ENCODE data around the gene KCNJ4.
"Not testable (repeated sequence)": the region's sequence is repeated elsewhere in the genome, so short reads cannot be mapped to it uniquely, and the experiment has no call there.

The KCNJ4 gene

GRCh38 chr22:38394929-38395624, 59.9 kb downstream of the KCNJ4 start:
- H3K4me2 ChIP-seq (ENCODE audit: low read depth, low read length, poor library complexity, severe bottlenecking), result peak overlapping the region; percentile 94
- H3K9me2 ChIP-seq (replicated peaks; ENCODE audit: low read depth, low read length); H3K36me3 ChIP-seq (ENCODE audit: insufficient read depth, low read length); H3F3A ChIP-seq (ENCODE audit: low read depth); H3K27me3 ChIP-seq (ENCODE audit: insufficient read depth, low read length, poor library complexity, severe bottlenecking); H2AFZ ChIP-seq (ENCODE audit: low read length); H3K9me3 ChIP-seq (ENCODE audit: insufficient read depth, low read depth, low read length): not testable (repeated sequence)
- peaks cover 81% of the 10 kb centered on the region for H3K79me2 ChIP-seq (ENCODE audit: insufficient read depth, low read length)
- H4K20me1 ChIP-seq (ENCODE audit: insufficient read depth, low read length, poor library complexity, severe bottlenecking), result peaks cover 26% of the 10 kb centered on the region
- H3K4me3 ChIP-seq (ENCODE audit: low read length, poor library complexity, severe bottlenecking), result peak overlapping the region; percentile 87
- H3K4me1 ChIP-seq (ENCODE audit: insufficient read depth, low read length, poor library complexity, severe bottlenecking), result peaks cover 48% of the 10 kb centered on the region
- peak overlapping the region; percentile 87 for H3K9ac ChIP-seq (ENCODE audit: low read depth, low read length, poor library complexity, severe bottlenecking)

- not testable (repeated sequence) for H3K4me3 ChIP-seq (ENCODE audit: low read length, poor library complexity, severe bottlenecking); H3K9me3 ChIP-seq (ENCODE audit: insufficient read depth, low read depth, low read length); H3F3A ChIP-seq (ENCODE audit: low read depth); H3K36me3 ChIP-seq (ENCODE audit: insufficient read depth, low read length); H3K9me2 ChIP-seq (replicated peaks; ENCODE audit: low read depth, low read length); H2AFZ ChIP-seq (ENCODE audit: low read length); H3K9ac ChIP-seq (ENCODE audit: low read depth, low read length, poor library complexity, severe bottlenecking); H3K27me3 ChIP-seq (ENCODE audit: insufficient read depth, low read length, poor library complexity, severe bottlenecking); H3K4me2 ChIP-seq (ENCODE audit: low read depth, low read length, poor library complexity, severe bottlenecking)
- H4K20me1 ChIP-seq (ENCODE audit: insufficient read depth, low read length, poor library complexity, severe bottlenecking), result peaks cover 17% of the 10 kb centered on the region
- peaks cover 23% of the 10 kb centered on the region for H3K4me1 ChIP-seq (ENCODE audit: insufficient read depth, low read length, poor library complexity, severe bottlenecking)
- peaks cover 69% of the 10 kb centered on the region for H3K79me2 ChIP-seq (ENCODE audit: insufficient read depth, low read length)
Observed at GRCh38 chr22:38389428-38389818, 65.6 kb downstream of the KCNJ4 start.

- H3K9me3 ChIP-seq (ENCODE audit: insufficient read depth, low read depth, low read length); H2AFZ ChIP-seq (ENCODE audit: low read length); H3K27me3 ChIP-seq (ENCODE audit: insufficient read depth, low read length, poor library complexity, severe bottlenecking); H3F3A ChIP-seq (ENCODE audit: low read depth); H3K4me2 ChIP-seq (ENCODE audit: low read depth, low read length, poor library complexity, severe bottlenecking); H3K36me3 ChIP-seq (ENCODE audit: insufficient read depth, low read length); H3K4me3 ChIP-seq (ENCODE audit: low read length, poor library complexity, severe bottlenecking); H3K9ac ChIP-seq (ENCODE audit: low read depth, low read length, poor library complexity, severe bottlenecking); H3K9me2 ChIP-seq (replicated peaks; ENCODE audit: low read depth, low read length): not testable (repeated sequence)
- Histone ChIP-seq H3K4me1 (ENCODE audit: insufficient read depth, low read length, poor library complexity, severe bottlenecking) (peaks cover 21% of the 10 kb centered on the region), H3K79me2 (ENCODE audit: insufficient read depth, low read length) (peaks cover 65% of the 10 kb centered on the region), H4K20me1 (ENCODE audit: insufficient read depth, low read length, poor library complexity, severe bottlenecking) (peaks cover 19% of the 10 kb centered on the region)
Observed at GRCh38 chr22:38388506-38389427, 66.2 kb downstream of the KCNJ4 start.

GRCh38 chr22:38386918-38387317, 68.1 kb downstream of the KCNJ4 start:
- not testable (repeated sequence) for H3K9me3 ChIP-seq (ENCODE audit: insufficient read depth, low read depth, low read length); H2AFZ ChIP-seq (ENCODE audit: low read length); H3K36me3 ChIP-seq (ENCODE audit: insufficient read depth, low read length); H3K4me2 ChIP-seq (ENCODE audit: low read depth, low read length, poor library complexity, severe bottlenecking); H3K9ac ChIP-seq (ENCODE audit: low read depth, low read length, poor library complexity, severe bottlenecking); H3K4me3 ChIP-seq (ENCODE audit: low read length, poor library complexity, severe bottlenecking); H3F3A ChIP-seq (ENCODE audit: low read depth); H3K9me2 ChIP-seq (replicated peaks; ENCODE audit: low read depth, low read length); H3K27me3 ChIP-seq (ENCODE audit: insufficient read depth, low read length, poor library complexity, severe bottlenecking)
- peaks cover 65% of the 10 kb centered on the region for H3K79me2 ChIP-seq (ENCODE audit: insufficient read depth, low read length)
- peaks cover 27% of the 10 kb centered on the region for H4K20me1 ChIP-seq (ENCODE audit: insufficient read depth, low read length, poor library complexity, severe bottlenecking)
- peaks cover 20% of the 10 kb centered on the region for H3K4me1 ChIP-seq (ENCODE audit: insufficient read depth, low read length, poor library complexity, severe bottlenecking)

- no peaks in the 10 kb centered on the region for H3F3A ChIP-seq (ENCODE audit: low read depth)
- H2AFZ ChIP-seq (ENCODE audit: low read length), result no peak overlapping the region
- H3K79me2 ChIP-seq (ENCODE audit: insufficient read depth, low read length), result peaks cover 45% of the 10 kb centered on the region
- no peak overlapping the region for H3K4me3 ChIP-seq (ENCODE audit: low read length, poor library complexity, severe bottlenecking)
- peaks cover 10% of the 10 kb centered on the region for H3K4me1 ChIP-seq (ENCODE audit: insufficient read depth, low read length, poor library complexity, severe bottlenecking)
- no peak for TF ChIP-seq EZH2phosphoT487 (IDR thresholded peaks at IDR 0.05; ENCODE audit: borderline replicate concordance)
- no peak for TF ChIP-seq CTCF (conservative IDR thresholded peaks at IDR 0.05; ENCODE audit: low read length)
- H4K20me1 ChIP-seq (ENCODE audit: insufficient read depth, low read length, poor library complexity, severe bottlenecking), result peaks cover 20% of the 10 kb centered on the region
- H3K9me2 ChIP-seq (replicated peaks; ENCODE audit: low read depth, low read length), result no peaks in the 10 kb centered on the region
- H3K9me3 ChIP-seq (ENCODE audit: insufficient read depth, low read depth, low read length), result no peaks in the 10 kb centered on the region
- H3K36me3 ChIP-seq (ENCODE audit: insufficient read depth, low read length), result no peaks in the 10 kb centered on the region; the same call in 1 of the 2 replicates
- H3K4me2 ChIP-seq (ENCODE audit: low read depth, low read length, poor library complexity, severe bottlenecking), result peak overlapping the region; percentile 2
- no peak overlapping the region for H3K9ac ChIP-seq (ENCODE audit: low read depth, low read length, poor library complexity, severe bottlenecking)
- no peaks in the 10 kb centered on the region for H3K27me3 ChIP-seq (ENCODE audit: insufficient read depth, low read length, poor library complexity, severe bottlenecking)
Observed at GRCh38 chr22:38383417-38383816, 71.6 kb downstream of the KCNJ4 start.

GRCh38 chr22:38381371-38381770, 73.6 kb downstream of the KCNJ4 start:
- H3K4me1 ChIP-seq (ENCODE audit: insufficient read depth, low read length, poor library complexity, severe bottlenecking); H3K9me2 ChIP-seq (replicated peaks; ENCODE audit: low read depth, low read length); H3K9ac ChIP-seq (ENCODE audit: low read depth, low read length, poor library complexity, severe bottlenecking); H3F3A ChIP-seq (ENCODE audit: low read depth); H3K4me2 ChIP-seq (ENCODE audit: low read depth, low read length, poor library complexity, severe bottlenecking); H3K36me3 ChIP-seq (ENCODE audit: insufficient read depth, low read length); H2AFZ ChIP-seq (ENCODE audit: low read length); H3K27me3 ChIP-seq (ENCODE audit: insufficient read depth, low read length, poor library complexity, severe bottlenecking); H3K9me3 ChIP-seq (ENCODE audit: insufficient read depth, low read depth, low read length); H3K4me3 ChIP-seq (ENCODE audit: low read length, poor library complexity, severe bottlenecking): not testable (repeated sequence)
- Histone ChIP-seq H4K20me1 (ENCODE audit: insufficient read depth, low read length, poor library complexity, severe bottlenecking) (peaks cover 16% of the 10 kb centered on the region), H3K79me2 (ENCODE audit: insufficient read depth, low read length) (peaks cover 30% of the 10 kb centered on the region)
